Measurements from ENCODE around the gene MBNL2.

DNA sequence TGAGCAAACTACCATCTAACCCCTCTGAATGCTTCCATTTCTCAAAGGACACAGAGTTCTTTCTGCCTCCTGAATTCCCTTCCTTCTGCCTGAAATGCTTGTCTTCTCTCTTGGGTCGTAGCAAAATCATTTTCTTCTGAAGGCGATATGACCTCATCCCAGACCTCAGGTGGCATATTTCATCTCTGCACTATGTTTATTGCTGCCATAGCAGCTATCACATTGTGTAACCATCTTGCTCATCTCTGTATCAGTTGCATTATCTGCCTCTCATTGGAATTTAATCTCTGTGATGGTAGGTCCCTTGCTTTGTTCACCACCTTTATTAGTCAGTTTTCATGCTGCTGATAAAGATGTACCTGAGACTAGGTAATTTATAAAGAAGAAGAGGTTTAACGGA is 179.3 kb downstream of the MBNL2 start:
- TF ChIP-seq, protein P1, sequence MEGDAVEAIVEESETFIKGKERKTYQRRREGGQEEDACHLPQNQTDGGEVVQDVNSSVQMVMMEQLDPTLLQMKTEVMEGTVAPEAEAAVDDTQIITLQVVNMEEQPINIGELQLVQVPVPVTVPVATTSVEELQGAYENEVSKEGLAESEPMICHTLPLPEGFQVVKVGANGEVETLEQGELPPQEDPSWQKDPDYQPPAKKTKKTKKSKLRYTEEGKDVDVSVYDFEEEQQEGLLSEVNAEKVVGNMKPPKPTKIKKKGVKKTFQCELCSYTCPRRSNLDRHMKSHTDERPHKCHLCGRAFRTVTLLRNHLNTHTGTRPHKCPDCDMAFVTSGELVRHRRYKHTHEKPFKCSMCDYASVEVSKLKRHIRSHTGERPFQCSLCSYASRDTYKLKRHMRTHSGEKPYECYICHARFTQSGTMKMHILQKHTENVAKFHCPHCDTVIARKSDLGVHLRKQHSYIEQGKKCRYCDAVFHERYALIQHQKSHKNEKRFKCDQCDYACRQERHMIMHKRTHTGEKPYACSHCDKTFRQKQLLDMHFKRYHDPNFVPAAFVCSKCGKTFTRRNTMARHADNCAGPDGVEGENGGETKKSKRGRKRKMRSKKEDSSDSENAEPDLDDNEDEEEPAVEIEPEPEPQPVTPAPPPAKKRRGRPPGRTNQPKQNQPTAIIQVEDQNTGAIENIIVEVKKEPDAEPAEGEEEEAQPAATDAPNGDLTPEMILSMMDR (IDR thresholded peaks at IDR 0.05), result no peak
- no peak for TF ChIP-seq POLR2A (IDR thresholded peaks at IDR 0.05)
- TF ChIP-seq POLR2AphosphoS5 (IDR thresholded peaks at IDR 0.05), result no peak
- no peak for TF ChIP-seq EP300 (IDR thresholded peaks at IDR 0.05)
